HG03064 (cell line): ENCODE data around the gene SAT1.

Experiments
- ATAC-seq: cut with Tn5 transposase; IDR thresholded peaks from one replicate; pipeline ENCODE4 v1.9.1; 2021; ENCODE audit warnings: low read depth; ENCODE audit not compliant: unreplicated experiment

Gene SAT1

GRCh38 chrX:23773601-23774175 lies 9.3 kb upstream of the SAT1 start:
- ATAC-seq = peak; percentile 83

- ATAC-seq = no peak
Measured at GRCh38 chrX:23776363-23776762, 6.6 kb upstream of the SAT1 start.

GRCh38 chrX:23779025-23779424 lies 3.9 kb upstream of the SAT1 start:
- no peak for ATAC-seq

- no peak for ATAC-seq
Measured at GRCh38 chrX:23782455-23782854, 518 bp upstream of the SAT1 start.

GRCh38 chrX:23783589-23784469 lies 856 bp downstream of the SAT1 start:
- no peak for ATAC-seq

GRCh38 chrX:23784470-23785331 lies 1.7 kb downstream of the SAT1 start:
- ATAC-seq = no peak

- ATAC-seq = no peak
Measured at GRCh38 chrX:23785580-23785979, 2.6 kb downstream of the SAT1 start.

GRCh38 chrX:23786268-23786815 lies 3.4 kb downstream of the SAT1 start:
- ATAC-seq = no peak

GRCh38 chrX:23787745-23788118 lies 4.8 kb downstream of the SAT1 start:
- no peak for ATAC-seq

- no peak for ATAC-seq
Measured at GRCh38 chrX:23788521-23788920, 5.5 kb downstream of the SAT1 start.

GRCh38 chrX:23788946-23789345 lies 6.0 kb downstream of the SAT1 start:
- ATAC-seq = no peak

- no peak for ATAC-seq
Measured at GRCh38 chrX:23789386-23790154, 6.6 kb downstream of the SAT1 start.

- ATAC-seq = no peak
Measured at GRCh38 chrX:23790155-23790497, 7.2 kb downstream of the SAT1 start.

GRCh38 chrX:23792861-23793553 lies 10.0 kb downstream of the SAT1 start:
- no peak for ATAC-seq

GRCh38 chrX:23795221-23795620 lies 12.2 kb downstream of the SAT1 start:
- ATAC-seq = no peak

GRCh38 chrX:23797371-23798128 lies 14.6 kb downstream of the SAT1 start:
- ATAC-seq = no peak

GRCh38 chrX:23799469-23800065 lies 16.6 kb downstream of the SAT1 start:
- ATAC-seq = no peak

- no peak for ATAC-seq
Measured at GRCh38 chrX:23802431-23802830, 19.5 kb downstream of the SAT1 start.

GRCh38 chrX:23803931-23804381 lies 21.0 kb downstream of the SAT1 start:
- no peak for ATAC-seq
